ENCODE measurements around the gene SLC16A7.
"Not testable (repeated sequence)": the region's sequence is repeated elsewhere in the genome, so short reads cannot be mapped to it uniquely, and the experiment has no call there.

Gene SLC16A7, protein sequence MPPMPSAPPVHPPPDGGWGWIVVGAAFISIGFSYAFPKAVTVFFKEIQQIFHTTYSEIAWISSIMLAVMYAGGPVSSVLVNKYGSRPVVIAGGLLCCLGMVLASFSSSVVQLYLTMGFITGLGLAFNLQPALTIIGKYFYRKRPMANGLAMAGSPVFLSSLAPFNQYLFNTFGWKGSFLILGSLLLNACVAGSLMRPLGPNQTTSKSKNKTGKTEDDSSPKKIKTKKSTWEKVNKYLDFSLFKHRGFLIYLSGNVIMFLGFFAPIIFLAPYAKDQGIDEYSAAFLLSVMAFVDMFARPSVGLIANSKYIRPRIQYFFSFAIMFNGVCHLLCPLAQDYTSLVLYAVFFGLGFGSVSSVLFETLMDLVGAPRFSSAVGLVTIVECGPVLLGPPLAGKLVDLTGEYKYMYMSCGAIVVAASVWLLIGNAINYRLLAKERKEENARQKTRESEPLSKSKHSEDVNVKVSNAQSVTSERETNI

DNA sequence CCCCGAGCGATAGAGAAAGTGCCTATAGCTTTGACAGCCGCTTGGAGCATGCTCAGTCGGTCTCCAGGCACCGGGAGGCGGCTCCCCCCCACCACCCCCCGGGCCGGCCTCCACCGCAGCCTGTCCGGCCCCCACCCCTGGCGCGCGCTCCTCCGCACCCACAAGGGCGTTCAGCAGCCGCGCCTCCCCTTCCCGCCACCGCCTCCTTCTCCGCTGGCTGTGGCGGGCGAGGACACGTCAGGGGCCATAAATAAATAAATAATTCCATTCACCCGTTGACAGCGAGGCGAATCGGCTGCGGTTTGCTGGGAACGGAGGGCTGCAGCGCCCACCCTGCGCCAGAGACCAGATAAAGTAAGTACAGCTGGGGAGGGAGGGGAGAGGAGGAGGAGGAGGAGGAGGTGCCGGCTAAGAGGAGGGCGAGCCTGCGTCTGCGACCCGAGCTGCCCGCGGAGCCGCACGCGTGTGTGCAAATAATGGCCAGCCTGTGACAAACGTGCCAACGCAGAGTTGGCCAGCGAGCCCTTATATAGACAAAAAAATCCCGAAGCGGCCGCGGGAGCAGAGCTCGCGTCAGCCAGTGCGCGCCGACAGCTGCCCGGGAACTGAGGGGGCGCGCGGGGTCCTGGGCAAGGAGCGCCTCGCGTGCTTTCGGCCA lies at the start of gene SLC16A7:
TSS of gene SLC16A7 (plus strand) at position 147 of the 658 bp plus-strand sequence. CDS start 108,773 bp downstream, outside the sequence.
- DNase-seq (ENCODE audit: low read depth in 2 of 2), result peak; percentile 72 to 82

DNA sequence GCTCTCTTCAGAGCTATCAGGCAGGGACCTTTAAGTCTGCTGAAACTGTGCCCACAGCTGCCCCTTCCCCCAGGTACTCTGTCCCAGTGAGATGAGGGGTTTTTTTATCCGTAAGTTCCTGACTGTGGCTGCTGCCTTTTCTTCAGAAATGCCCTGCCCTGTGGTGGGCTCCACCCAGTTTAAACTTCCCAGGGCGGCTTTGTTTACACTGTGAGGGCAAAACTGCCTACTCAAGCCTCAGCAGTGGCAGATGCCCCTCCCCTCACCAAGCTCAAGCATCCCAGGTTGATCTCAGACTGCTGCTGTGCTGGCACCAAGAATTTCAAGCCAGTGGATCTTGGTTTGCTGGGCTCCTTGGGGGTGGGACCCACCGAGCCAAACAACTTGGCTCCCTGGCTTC lies 46.9 kb upstream of the SLC16A7 start:
- DNase-seq (ENCODE audit: low read depth in 2 of 2), result no peak

DNA sequence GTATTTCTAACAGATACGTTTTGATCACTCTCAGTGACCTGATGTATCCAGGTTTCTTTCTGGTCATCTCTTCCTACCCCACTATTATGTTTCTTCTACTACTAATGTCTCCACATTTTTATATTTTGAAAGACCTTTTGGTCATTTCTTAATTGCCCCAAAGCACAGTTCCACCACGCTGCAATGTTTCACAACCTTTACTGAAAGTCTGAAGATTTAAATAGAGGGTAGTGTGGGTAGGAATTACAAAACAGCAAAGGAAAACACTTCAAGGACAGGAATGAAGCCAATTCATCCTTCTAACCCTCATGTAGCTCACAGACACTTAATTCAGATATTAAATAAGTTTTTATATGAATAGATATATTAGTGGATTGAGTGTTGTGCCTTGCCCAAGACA lies 36.1 kb upstream of the SLC16A7 start:
- DNase-seq (ENCODE audit: low read depth in 2 of 2), result no peak

DNA sequence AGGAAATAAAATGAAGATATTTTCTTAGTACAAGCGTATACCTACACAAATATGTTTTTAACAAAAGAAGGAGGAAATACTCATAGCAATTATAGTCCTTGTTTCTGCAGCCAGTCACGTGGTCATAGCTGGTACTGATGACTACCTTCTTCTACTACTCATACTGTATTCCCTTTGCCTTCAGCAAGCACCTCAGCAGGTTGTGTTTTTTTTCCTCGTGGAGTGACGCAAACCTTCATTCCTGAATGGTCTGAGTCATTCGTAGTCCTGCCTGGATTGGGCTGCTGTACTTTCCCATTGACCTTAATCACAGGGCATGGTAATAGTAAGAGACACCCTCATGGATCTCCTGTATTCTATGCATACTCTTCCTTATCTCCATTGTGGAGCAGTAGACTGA lies 25.7 kb upstream of the SLC16A7 start:
- no peak for DNase-seq (ENCODE audit: low read depth in 2 of 2)

DNA sequence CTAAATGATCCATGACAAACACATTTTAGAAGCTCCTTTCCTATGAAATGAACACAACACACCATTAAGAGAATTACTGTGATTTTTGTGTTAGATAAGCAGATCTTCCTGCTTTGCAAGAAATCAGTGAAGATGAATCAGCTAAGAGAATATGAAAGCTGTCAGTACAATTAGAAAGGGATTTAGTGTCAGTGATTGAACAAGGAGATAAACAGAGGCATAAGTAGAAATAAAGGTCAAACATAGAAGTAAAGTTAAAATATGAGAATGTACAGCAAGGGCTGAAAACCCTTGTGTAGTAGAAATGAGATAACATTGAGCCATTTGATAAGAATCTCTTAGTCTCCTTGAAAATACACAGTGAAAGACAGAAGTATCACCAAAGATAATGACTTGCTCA lies 21.4 kb upstream of the SLC16A7 start:
- DNase-seq (ENCODE audit: low read depth in 2 of 2), result no peak

DNA sequence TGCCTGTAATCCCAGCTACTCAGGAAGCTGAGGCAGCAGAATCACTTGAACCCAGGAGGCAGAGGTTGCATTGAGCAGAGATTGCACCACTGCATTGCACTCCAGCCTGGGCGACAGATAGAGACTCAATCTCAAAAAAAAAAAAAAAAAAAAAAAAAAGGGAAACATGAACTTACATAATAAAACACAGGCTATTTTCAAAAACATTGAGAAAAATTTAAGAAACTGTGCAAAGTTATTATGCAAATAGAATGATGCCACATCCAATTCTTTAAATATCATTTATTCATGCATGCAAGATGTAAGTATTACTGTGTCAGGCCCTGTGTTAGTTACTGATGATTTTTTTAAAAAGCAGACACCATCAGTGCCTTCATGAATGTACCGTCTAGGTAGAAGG lies 20.0 kb upstream of the SLC16A7 start:
- DNase-seq (ENCODE audit: low read depth in 2 of 2), result no peak

DNA sequence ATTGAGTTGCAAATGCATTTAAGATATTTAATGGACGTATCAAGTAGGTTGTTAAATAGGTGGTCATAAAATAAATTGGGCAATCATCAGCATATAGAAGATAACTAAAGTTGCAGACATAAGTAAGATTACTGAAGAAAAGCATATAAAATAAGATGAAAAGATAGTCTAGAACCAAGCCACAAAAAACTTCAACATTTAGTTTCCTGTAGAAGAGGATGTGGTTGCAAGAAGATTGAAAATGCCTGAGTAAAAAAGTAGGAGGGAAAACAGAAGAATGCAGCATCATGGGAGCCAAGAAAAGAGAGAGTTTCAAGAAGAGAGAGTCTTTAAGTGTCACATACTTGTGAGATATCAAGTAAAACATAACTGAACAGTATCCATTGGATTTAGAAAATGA lies 17.6 kb upstream of the SLC16A7 start:
- DNase-seq (ENCODE audit: low read depth in 2 of 2), result no peak

DNA sequence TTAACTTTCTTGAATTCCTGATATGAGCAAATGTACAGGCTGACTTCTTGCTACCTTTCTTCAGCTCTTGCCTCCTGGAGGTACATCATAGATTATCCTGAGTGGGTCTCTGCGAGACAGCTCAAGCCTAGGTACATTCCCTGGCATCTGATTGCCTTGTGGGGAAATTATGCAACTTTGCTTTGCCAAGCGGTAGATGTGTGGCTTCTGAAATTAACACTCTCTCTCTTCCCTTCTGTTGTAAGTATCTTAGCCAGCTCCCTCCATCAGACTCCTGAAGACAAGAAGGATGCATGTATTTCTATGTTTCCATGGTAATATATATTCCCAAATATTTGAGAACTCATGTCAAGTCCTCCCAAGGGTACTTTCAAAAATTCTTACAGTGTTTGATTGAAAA lies 16.2 kb upstream of the SLC16A7 start:
- DNase-seq (ENCODE audit: low read depth in 2 of 2), result no peak

DNA sequence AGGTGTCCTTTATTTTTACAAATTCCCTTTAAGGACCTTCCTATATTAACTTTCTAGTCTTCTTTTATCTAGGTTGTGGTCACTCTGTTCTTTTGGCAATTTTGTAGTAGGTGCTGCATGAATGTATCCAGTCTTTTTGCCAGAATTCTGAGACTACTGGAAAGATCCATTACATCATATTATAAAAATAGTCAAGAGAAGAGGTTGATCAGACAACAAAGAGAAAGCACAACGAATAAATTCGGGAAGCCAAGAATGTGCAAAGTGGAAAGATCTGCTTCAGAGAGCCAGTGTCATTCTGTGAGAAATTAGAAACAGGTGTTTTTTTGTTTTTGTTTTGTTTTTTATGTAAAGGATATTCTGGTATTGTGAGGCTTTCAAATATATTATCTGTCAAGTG lies 15.8 kb upstream of the SLC16A7 start:
- DNase-seq (ENCODE audit: low read depth in 2 of 2), result no peak

DNA sequence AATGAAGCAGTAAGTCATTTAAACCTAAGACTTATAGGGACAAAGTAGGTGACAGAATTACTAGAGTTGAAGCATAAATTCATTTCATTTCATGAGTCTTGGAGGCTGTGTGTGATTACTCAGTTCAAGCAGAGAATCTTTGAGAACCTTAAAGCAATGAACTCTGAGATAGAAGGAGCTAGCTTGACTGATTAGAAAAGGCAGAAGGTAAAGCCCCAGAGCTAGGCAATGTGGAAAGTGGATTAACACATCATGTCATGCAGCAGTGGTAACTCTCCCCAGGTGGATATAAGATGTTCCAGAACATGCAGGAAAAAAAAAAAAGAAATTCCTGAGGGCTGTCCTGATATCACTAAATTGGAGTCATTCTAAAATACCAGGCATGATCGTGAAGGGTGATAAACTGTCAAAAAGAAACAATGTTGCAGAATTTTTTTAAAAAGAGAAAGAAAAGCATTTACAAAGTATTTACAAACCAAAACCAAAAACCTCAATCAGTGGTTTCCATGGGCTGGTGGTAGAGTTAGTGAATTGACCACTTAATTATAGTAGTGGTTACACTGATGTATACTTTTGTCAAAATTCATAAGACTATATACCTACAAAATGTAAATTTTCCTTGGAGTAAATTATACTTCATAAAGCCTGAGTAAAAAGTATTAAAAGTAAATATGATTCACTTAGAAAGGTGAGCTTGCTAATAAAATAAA lies 12.7 kb upstream of the SLC16A7 start:
- DNase-seq (ENCODE audit: low read depth in 2 of 2), result no peak

DNA sequence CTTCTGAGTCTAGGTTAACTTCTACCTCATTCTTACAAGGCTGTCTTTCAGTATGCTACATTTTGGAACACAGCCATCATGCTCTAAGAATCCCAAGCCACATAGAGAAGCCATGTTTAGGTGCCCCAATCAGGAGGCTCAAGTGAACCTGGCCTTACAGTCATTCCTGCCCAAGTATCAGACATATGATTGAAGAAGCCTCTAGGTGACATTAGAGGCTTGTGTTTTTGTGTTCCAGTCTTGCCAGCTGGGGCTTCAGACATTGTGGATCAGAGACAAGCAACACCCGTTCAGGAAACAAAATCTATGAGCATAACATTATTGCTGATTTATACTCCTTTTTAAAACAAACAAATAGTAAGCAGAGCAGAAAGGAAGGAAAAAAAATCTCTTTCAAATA lies 8.1 kb upstream of the SLC16A7 start:
- no peak for DNase-seq (ENCODE audit: low read depth in 2 of 2)

DNA sequence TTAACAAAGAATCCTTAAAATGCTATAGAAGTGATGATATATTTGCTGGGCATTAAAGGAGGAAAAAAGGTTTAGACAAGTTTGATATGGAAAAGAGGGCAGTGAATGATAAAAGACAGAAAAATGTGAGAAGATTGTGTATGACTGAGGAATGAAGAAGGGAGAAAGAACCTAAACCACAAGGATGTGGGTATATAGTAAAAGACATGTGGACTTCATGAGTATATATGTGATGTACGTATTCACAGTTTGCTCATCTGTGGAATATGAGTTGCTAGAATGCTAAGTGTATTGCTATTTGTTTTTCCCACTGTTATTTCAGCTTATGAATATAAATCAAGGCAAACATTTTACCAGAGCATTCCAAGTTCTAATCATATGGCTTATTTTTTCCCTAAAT lies 2.1 kb upstream of the SLC16A7 start:
- no peak for DNase-seq (ENCODE audit: low read depth in 2 of 2)

DNA sequence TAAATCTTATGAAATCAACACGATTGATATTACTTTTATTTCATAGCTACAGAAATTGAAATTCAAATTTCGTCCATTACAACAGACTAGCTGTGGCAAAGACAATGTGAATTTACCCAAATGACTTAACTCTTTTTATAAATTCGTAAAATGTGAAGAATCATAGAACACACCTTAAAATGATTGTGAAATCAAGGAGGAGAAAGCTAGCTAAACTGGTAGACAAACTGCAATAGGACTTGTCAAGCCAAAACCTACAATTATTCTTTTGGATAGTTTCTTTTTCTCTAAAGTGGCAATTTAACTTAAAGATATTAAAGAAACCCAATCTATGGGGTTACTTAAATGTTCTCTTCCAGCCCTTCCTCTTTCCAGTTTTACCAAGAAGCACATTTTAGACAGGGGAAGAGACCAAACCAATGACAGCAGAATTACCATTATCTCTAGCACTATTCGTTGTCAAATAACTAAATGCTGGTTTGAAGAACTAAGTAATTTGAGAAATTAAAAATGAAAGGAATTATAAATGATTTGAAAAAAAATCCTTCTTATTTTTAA lies 807 bp upstream of the SLC16A7 start:
- DNase-seq (ENCODE audit: low read depth in 2 of 2), result no peak

DNA sequence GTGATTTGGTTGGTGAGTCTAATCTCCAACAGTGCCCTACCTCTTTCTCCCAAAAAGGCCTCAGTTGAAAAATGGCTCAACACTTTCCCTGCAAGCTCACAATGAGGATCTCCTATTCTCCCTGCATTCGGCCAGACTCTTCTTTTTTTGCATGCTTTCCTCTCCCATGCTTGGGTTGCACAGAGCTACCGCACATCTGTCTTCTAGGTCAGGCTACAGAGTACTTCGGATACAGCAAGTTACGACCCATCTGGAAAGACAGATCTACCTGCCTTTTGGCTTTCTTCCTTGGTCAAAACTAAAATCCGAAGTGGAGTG lies 305 bp upstream of the SLC16A7 start:
- DNase-seq (ENCODE audit: low read depth in 2 of 2), result no peak

DNA sequence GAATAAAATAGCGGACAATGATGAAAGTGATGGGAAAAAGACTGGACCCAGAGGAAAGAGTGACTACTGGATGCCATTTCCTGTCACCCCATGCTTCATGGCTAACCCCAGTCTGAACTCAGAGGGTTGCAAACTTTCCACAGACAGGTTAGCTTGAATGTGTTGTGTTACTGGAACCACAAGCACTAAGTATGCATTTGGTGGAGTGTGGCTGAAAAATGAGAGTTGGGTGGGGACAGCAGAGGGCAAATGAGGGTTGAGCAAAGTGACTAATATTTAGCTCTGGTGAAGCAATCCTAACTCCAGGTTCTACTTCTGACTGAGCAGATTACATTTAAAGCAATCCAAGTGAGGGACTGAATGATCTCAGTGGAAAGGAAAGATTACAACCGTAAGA lies 1.6 kb downstream of the SLC16A7 start:
- DNase-seq (ENCODE audit: low read depth in 2 of 2), result peak; percentile 34 to 60

DNA sequence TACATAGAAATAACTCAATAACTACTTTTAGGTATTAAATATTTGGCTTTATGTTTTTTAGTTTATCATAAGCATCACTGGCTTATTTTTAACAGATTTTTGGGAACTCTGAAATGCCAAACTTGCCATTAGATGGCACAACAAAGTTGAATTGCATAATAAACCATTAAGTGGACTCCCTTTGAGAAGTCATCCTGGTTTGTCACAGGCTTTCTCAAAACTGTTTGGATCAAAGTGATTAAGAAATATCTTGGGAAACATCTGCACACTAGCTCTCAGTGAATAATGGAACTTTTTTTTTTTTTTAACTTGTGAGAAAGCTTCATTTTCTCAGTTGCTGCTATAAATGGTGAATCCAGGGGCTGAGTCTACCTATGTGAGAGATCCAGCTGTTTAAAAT lies 4.3 kb downstream of the SLC16A7 start:
- no peak for DNase-seq (ENCODE audit: low read depth in 2 of 2)

DNA sequence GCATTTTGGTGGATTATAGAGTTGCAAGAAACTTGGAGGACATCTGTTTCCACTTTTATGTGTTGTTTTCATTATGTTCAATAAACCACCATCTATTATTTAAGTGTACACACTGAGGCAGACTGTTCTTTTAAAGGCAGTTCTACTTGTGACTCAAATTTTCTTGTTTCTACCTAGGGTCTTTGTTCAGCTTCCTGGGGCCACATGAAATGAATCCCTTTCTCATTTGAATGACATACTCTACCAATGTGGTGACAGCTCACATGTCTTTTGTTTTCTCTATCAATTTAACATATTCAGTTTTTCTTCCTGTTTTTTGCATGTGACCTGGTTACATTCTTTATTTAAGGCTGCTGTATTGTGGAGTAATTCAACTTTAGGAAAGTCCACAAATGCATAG lies 7.9 kb downstream of the SLC16A7 start:
- no peak for DNase-seq (ENCODE audit: low read depth in 2 of 2)

DNA sequence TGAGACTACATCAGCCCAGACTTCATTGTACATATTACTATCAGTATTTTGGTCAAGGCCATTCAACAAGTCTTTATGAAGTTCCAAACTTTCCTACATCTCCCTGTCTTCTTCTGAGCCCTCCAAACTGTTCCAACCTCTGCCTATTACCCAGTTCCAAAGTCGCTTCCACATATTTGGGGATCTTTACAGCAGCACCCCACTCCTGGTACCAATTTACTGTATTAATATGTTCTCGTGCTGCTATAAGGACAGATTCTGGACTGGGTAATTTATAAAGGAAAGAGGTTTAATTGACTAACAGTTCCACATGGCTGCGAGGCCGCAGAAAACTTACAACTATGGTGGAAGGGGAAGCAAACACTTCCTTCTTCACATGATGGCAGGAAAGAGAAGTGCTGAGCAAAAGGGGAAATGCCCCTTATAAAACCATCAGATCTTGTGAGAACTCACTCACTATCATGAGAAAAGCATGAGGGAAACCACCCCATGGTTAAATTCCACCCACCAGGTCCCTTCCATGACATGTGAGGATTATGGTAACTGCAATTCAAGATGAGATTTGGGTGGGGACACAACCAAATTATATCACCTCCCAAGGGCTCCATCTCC lies 17.1 kb downstream of the SLC16A7 start:
- not testable (repeated sequence) for DNase-seq (ENCODE audit: low read depth in 2 of 2)

DNA sequence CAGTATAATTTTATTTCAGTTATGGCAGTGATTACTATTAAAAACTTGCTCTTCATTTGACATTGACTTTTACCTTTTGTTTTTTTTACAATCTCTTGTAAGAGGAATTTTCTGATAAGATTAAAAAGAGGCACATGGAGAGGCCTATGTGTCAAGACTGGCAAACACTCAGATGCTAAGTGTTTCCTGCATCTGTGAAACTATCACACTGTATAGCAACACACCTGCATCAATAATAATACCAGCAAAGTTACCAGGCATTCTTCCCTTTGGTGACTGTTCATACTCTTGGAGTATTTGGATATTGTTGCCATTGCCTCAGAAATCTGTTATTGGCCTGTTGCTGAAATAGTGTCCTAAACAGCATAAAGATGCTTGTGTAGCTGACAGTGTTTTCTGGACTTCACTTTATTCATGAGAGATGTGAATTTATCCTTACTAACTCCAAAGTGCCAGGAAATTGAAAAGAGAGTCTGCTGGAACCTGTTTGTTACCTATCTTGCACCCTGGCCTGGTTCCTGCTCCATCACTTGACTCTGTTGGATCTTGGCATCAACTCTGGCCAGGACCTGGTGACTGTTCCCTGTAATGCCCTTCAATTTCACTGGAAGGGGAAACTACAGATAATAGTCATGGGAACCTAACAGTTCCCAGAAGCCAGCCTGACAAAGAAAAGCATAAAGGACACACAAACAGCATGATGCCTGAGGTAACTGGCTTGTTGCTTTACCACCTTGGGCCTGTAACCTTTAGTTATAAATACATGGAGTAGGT lies 19.8 kb downstream of the SLC16A7 start:
- DNase-seq (ENCODE audit: low read depth in 2 of 2), result no peak

DNA sequence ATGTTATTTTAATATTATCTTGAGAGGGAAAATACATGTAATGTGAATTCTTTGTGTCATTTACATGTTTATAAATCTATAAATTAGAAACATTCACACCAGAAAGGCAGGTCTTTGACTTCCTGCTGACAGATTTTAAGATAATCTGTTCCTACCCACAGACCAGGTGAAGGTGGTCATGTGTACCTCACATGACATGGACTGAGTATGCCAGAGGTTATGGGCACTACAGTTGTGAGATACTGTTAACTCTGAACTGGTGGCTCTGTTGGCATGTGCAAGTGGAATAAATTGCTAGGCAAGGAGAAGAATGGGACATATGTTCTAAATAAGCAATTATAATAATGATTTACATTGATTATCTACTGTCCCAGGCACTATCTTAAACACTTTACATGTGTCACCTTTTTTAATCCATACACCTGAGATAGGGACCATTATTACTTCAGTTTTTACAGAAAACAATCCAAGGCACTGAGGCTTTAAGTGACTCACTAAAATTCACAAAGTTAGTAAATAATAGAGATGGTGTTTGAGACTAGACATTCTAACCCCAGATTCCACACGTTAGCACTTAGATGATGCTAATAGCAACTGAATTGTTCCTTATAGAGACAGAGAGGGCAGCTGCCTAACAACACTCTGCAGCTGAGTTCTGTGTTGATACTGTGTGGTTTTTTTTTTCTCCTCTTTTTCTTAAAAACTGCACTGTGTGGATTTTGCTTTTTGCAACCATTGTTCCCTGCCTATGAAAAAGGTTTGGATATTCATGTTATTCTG lies 23.8 kb downstream of the SLC16A7 start:
- no peak for DNase-seq (ENCODE audit: low read depth in 2 of 2)

DNA sequence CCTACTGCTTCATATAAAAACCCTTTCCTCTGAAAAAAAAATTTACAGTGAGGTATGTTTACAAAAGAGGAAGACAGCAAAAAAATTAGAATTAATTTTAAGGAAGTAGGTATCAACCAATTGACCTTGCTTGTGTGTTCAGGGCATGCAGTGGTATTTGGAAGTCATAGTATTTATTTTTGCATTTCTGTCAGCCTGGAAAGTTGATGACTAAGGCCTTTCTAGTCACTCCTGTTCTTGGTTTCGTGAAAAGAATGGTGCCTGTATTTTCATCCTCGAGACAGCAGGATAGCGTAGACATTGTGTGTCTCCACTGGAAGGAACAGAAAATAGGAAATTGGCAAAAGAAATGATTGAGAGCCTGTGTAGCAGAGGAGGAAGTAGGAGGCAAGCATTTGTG lies 24.5 kb downstream of the SLC16A7 start:
- no peak for DNase-seq (ENCODE audit: low read depth in 2 of 2)

Data from stimulated activated CD4-positive, alpha-beta T cell treated with anti-CD3 and anti-CD28 coated beads, Interleukin-4, amount 100 ng/mL, for 48 hours (primary cell).